SU-DHL-6 (cell line): ENCODE data around the gene THSD7A.

ENCODE experiments used
- EZH2phosphoT487 ChIP-seq: fragments of 200-600 bp; sonication (generic), shearing (Covaris generic); conservative IDR thresholded peaks from 2 replicates; pipeline ENCODE4 v1.6.1; 2018; ENCODE audit warnings: mild to moderate bottlenecking, antibody characterized with exemption, low read length, moderate library complexity, mixed read lengths
- TF ChIP-seq, protein P1 (sequence below): fragments of 200-600 bp; sonication (generic); IDR thresholded peaks from one replicate; pipeline ENCODE4 v1.5.1; 2017; ENCODE audit warnings: antibody characterized with exemption, mild to moderate bottlenecking, low read length, moderate library complexity; ENCODE audit not compliant: insufficient read depth, poor library complexity, severe bottlenecking

DNA sequence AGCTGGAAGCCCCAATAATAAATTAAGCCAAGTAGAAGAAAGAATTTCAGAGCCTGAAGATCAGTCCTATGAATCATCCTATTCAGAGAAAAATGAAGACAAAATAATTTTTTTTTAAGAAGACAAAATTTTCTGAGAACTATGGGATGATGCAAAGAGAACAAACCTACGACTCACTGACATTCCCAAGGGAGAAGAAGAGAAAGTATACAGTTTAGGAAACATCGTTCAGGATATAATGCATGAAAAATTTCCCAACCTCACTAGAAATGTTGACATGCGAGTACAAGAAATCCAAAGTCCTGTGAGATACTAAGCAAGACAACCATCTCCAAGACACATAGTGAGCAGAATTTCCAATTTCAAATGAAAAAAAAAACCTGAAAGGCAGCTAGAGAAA is 150.5 kb downstream of the THSD7A start:
- TF ChIP-seq, protein P1, sequence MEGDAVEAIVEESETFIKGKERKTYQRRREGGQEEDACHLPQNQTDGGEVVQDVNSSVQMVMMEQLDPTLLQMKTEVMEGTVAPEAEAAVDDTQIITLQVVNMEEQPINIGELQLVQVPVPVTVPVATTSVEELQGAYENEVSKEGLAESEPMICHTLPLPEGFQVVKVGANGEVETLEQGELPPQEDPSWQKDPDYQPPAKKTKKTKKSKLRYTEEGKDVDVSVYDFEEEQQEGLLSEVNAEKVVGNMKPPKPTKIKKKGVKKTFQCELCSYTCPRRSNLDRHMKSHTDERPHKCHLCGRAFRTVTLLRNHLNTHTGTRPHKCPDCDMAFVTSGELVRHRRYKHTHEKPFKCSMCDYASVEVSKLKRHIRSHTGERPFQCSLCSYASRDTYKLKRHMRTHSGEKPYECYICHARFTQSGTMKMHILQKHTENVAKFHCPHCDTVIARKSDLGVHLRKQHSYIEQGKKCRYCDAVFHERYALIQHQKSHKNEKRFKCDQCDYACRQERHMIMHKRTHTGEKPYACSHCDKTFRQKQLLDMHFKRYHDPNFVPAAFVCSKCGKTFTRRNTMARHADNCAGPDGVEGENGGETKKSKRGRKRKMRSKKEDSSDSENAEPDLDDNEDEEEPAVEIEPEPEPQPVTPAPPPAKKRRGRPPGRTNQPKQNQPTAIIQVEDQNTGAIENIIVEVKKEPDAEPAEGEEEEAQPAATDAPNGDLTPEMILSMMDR = no peak
- no peak for TF ChIP-seq EZH2phosphoT487
